A673 (cell line): Measurements from ENCODE around the gene OTUD5. TPM values are rescaled to one million over a fixed set of nuclear protein-coding genes. Genes with fewer than 3 reads are reported as not detected.

Experiments used
- BruUV-seq: library from RNA; stranded (reverse); fragments of 400-500 nt; replicated peaks from 2 replicates; lab custom pipeline; 2021; lab: Mats Ljungman, UMichigan
- CTCF ChIA-PET: fragments of 300-600 bp; sonication (Branson Sonifier 250); formaldehyde crosslinking; loops from one replicate; lab custom pipeline; 2022; ENCODE audit warnings: antibody characterized with exemption; lab: Charles Lee
- POLR2A ChIA-PET: fragments of 300-600 bp; sonication (Branson Sonifier 250); formaldehyde crosslinking; loops from one replicate; lab custom pipeline; 2022; ENCODE audit warnings: antibody characterized with exemption; ENCODE audit not compliant: low non-redundant PET; lab: Charles Lee
- DNase-seq: peaks from one replicate; pipeline ENCODE4 v3.0.0-alpha.2; 2015; ENCODE audit warnings: low spot score
- H3K27ac ChIP-seq: fragments of 200-600 bp; sonication (generic); 2 replicates; pipeline ENCODE4 v1.5.1; 2016; ENCODE audit warnings: mixed run types, low read depth, mild to moderate bottlenecking, mixed read lengths, antibody characterized with exemption, low read length; ENCODE audit not compliant: poor library complexity, severe bottlenecking
- H3K27me3 ChIP-seq: fragments of 200-600 bp; sonication (generic); replicated peaks from 2 replicates; pipeline ENCODE4 v1.6.1; 2017; ENCODE audit warnings: mixed run types, low read depth, mild to moderate bottlenecking, mixed read lengths, antibody characterized with exemption, low read length; ENCODE audit not compliant: insufficient read depth, poor library complexity
- H3K36me3 ChIP-seq: fragments of 200-600 bp; sonication (generic); 2 replicates; pipeline ENCODE4 v1.6.1; 2016; ENCODE audit warnings: mixed run types, mild to moderate bottlenecking, mixed read lengths, antibody characterized with exemption, low read length; ENCODE audit not compliant: insufficient read depth, poor library complexity, severe bottlenecking
- H3K4me1 ChIP-seq: fragments of 200-600 bp; sonication (generic); 2 replicates; pipeline ENCODE4 v1.6.1; 2017; ENCODE audit warnings: mixed run types, mild to moderate bottlenecking, mixed read lengths, antibody characterized with exemption, low read length; ENCODE audit not compliant: insufficient read depth, poor library complexity, severe bottlenecking
- H3K4me3 ChIP-seq: fragments of 200-600 bp; sonication (generic); 2 replicates; pipeline ENCODE4 v1.5.1; 2016; ENCODE audit warnings: low read depth, mixed run types, mild to moderate bottlenecking, mixed read lengths, low read length; ENCODE audit not compliant: poor library complexity, severe bottlenecking
- H3K9me3 ChIP-seq: fragments of 200-600 bp; sonication (generic); 2 replicates; pipeline ENCODE4 v1.6.1; 2016; ENCODE audit warnings: mixed run types, low read depth, mild to moderate bottlenecking, mixed read lengths, antibody characterized with exemption, low read length; ENCODE audit not compliant: poor library complexity, severe bottlenecking
- EZH2 ChIP-seq: fragments of 200-600 bp; sonication (generic); IDR thresholded peaks from 2 replicates; pipeline ENCODE4 v1.6.1; 2017; ENCODE audit warnings: borderline replicate concordance, low read depth, mild to moderate bottlenecking, mixed read lengths, antibody characterized with exemption, low read length; ENCODE audit not compliant: poor library complexity, severe bottlenecking
- intact Hi-C: fragments of 100-400 bp; cut with micrococcal nuclease; formaldehyde crosslinking; loops from one replicate; pipeline ENCODE4 v1.10.0; 2022; ENCODE audit not compliant: unreplicated experiment
- total RNA-seq: library from RNA; stranded (reverse); gene quantifications from 2 replicates; pipeline ENCODE4 v1.2.3, GENCODE V29; 2021
- TF ChIP-seq, protein P1 (sequence below): fragments of 300-800, 200-600 bp; sonication (generic); conservative IDR thresholded peaks from 2 replicates; pipeline ENCODE4 v1.5.1; 2017; ENCODE audit warnings: low read depth, mild to moderate bottlenecking, antibody characterized with exemption, low read length, moderate library complexity, mixed read lengths

Gene OTUD5
- total RNA-seq, 1 experiment from 2014 or later: 67.5 TPM

DNA sequence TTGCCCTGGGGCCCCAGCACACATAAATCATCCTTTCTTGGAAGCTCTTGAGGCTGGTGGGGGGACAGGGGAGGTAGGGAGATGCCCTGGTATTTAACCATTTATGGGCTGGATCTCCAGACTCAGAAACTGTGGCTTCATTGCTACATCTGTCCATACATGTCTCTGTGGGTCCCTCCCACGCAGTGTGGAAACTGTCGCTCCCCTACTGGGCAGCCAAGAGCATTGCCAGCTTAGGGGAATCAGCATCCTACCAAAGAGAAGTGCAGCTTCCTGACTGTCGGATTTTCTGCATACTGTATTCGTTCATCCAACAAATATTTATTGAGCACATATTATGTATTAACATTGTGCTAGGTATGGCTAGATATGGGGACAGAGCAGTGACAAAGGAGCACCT is 41.0 kb upstream of the OTUD5 start:
- no TSS peak for BruUV-seq
- no peak overlapping the region for H3K27ac ChIP-seq
- H3K4me1 ChIP-seq: no peaks in the 10 kb centered on the region
- peaks cover 17% of the 10 kb centered on the region for H3K36me3 ChIP-seq
- no peaks in the 10 kb centered on the region for H3K27me3 ChIP-seq
- H3K9me3 ChIP-seq: no peaks in the 10 kb centered on the region
- CTCF ChIA-PET: no interaction called here
- TF ChIP-seq EZH2: no peak
- TF ChIP-seq, protein P1, sequence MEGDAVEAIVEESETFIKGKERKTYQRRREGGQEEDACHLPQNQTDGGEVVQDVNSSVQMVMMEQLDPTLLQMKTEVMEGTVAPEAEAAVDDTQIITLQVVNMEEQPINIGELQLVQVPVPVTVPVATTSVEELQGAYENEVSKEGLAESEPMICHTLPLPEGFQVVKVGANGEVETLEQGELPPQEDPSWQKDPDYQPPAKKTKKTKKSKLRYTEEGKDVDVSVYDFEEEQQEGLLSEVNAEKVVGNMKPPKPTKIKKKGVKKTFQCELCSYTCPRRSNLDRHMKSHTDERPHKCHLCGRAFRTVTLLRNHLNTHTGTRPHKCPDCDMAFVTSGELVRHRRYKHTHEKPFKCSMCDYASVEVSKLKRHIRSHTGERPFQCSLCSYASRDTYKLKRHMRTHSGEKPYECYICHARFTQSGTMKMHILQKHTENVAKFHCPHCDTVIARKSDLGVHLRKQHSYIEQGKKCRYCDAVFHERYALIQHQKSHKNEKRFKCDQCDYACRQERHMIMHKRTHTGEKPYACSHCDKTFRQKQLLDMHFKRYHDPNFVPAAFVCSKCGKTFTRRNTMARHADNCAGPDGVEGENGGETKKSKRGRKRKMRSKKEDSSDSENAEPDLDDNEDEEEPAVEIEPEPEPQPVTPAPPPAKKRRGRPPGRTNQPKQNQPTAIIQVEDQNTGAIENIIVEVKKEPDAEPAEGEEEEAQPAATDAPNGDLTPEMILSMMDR: no peak
- DNase-seq: no peak
- no peak overlapping the region for H3K4me3 ChIP-seq
- intact Hi-C loops: no loop called here
- POLR2A ChIA-PET: interaction anchor here (0.6 kb wide), 1 partner anchor 432 kb away, joined by 4 read pairs; no protein-coding TSS in a partner anchor

DNA sequence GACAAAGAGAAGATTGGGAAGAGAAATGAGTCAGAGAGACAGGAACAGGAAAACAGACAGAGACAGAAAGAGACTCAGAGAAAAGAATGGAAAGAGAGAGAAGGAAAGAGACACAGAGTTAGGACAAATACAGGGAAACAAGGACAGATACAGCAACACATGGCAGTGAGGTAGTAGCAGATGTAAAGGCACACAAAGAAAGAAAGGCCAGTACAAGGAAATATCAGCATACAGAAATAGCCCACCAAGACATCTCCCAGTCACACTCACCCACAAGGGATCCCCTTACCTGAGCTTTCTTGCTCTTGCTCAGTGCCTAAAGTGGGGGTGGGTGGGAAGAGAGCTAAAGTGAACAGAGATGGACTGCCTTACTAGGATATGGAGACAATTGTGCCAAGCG is 40.5 kb upstream of the OTUD5 start:
- CTCF ChIA-PET: no interaction called here
- POLR2A ChIA-PET: interaction anchor here (0.6 kb wide), 1 partner anchor 432 kb away, joined by 4 read pairs; no protein-coding TSS in a partner anchor
- H3K4me3 ChIP-seq: no peak overlapping the region
- no peaks in the 10 kb centered on the region for H3K4me1 ChIP-seq
- TF ChIP-seq, protein P1: no peak
- TF ChIP-seq EZH2: no peak
- H3K9me3 ChIP-seq: no peaks in the 10 kb centered on the region
- no peaks in the 10 kb centered on the region for H3K27me3 ChIP-seq
- DNase-seq: no peak
- intact Hi-C loops: no loop called here
- H3K36me3 ChIP-seq: peaks cover 17% of the 10 kb centered on the region
- H3K27ac ChIP-seq: no peak overlapping the region
- no TSS peak for BruUV-seq

DNA sequence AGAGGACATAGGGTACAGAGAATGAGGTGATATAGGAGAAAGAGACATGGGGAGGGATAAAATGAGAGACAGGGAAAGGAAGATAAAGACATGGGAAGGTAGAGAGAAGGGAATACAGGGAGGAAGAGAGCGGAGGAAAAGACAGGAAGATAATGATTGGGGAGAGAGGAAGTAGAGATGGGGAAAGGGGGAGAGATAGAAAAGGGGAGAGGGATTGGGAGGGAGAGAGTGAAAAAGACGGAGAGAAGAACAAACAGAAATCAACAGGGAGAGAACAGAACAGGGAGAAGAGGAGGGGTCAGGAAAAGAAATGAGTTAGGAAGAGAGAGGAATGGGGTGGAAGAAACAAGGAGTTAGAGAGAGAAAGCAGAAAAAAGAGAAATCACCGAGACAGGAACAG is 40.0 kb upstream of the OTUD5 start:
- ChIA-PET CTCF (no interaction called here), POLR2A (no interaction called here)
- no peaks in the 10 kb centered on the region for H3K9me3 ChIP-seq
- intact Hi-C loops: no loop called here
- no peak for DNase-seq
- no peak overlapping the region for H3K27ac ChIP-seq
- no peaks in the 10 kb centered on the region for H3K4me1 ChIP-seq
- no peaks in the 10 kb centered on the region for H3K27me3 ChIP-seq
- BruUV-seq: no TSS peak
- peaks cover 17% of the 10 kb centered on the region for H3K36me3 ChIP-seq
- no peak for TF ChIP-seq EZH2
- TF ChIP-seq, protein P1: no peak
- H3K4me3 ChIP-seq: no peak overlapping the region
